Duodenal mucosa (tissue), 2 donors: ENCODE measurements around the gene EPHB2.

Source experiments
- H3K27ac ChIP-seq: one replicate; pipeline ENCODE4 v1.7.0; 2013; ENCODE audit warnings: low read depth, low read length
- H3K27me3 ChIP-seq, 2 donors: one replicate each; pipeline ENCODE4 v1.7.0; 2013; ENCODE audit warnings: low read length in 2 of 2, control low read depth in 1 of 2; ENCODE audit not compliant: insufficient read depth in 2 of 2, control insufficient read depth in 1 of 2
- H3K36me3 ChIP-seq, 2 donors: one replicate each; pipeline ENCODE4 v1.7.0; 2013; ENCODE audit warnings: low read length in 2 of 2, control low read depth in 1 of 2; ENCODE audit not compliant: insufficient read depth in 2 of 2, control insufficient read depth in 1 of 2
- H3K4me1 ChIP-seq, 2 donors: one replicate each; pipeline ENCODE4 v1.7.0; 2013; ENCODE audit warnings: low read length in 2 of 2, control low read depth in 1 of 2; ENCODE audit not compliant: insufficient read depth in 2 of 2, control insufficient read depth in 1 of 2
- H3K4me3 ChIP-seq, 2 donors: one replicate each; pipeline ENCODE4 v1.7.0; 2013; ENCODE audit warnings: low read length in 2 of 2, low read depth in 1 of 2
- H3K9ac ChIP-seq, 2 donors: one replicate each; pipeline ENCODE4 v1.7.0; 2013; ENCODE audit warnings: low read length in 2 of 2, low read depth in 1 of 2
- H3K9me3 ChIP-seq, 2 donors: one replicate each; pipeline ENCODE4 v1.7.0; 2013; ENCODE audit warnings: low read length in 2 of 2, control low read depth in 1 of 2; ENCODE audit not compliant: control insufficient read depth in 1 of 2

The EPHB2 gene

DNA sequence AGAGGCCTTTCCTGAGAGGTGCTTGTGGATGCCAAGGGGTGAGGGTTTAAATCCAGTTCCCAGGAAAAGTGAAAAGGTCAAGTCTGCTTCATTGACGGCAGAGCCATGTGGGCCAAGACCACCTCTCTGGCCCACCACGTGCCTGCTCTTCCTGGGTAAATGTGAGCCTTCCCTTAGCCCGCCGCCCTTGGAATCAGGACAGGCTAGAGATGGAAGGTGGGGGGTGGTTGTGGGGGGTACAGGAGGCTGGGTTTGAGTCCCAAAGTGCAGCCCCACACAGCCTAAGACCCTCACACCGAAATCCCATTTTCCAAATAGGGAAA lies 104.4 kb downstream of the EPHB2 start:
- Histone ChIP-seq H3K36me3 (peaks cover 0 to 9% of the 10 kb centered on the region in 2 donors), H3K9ac (no peak overlapping the region), H3K27ac (no peak overlapping the region), H3K4me1 (peaks cover 0 to 9% of the 10 kb centered on the region in 2 donors), H3K4me3 (no peak overlapping the region), H3K9me3 (no peaks in the 10 kb centered on the region), H3K27me3 (no peaks in the 10 kb centered on the region)

DNA sequence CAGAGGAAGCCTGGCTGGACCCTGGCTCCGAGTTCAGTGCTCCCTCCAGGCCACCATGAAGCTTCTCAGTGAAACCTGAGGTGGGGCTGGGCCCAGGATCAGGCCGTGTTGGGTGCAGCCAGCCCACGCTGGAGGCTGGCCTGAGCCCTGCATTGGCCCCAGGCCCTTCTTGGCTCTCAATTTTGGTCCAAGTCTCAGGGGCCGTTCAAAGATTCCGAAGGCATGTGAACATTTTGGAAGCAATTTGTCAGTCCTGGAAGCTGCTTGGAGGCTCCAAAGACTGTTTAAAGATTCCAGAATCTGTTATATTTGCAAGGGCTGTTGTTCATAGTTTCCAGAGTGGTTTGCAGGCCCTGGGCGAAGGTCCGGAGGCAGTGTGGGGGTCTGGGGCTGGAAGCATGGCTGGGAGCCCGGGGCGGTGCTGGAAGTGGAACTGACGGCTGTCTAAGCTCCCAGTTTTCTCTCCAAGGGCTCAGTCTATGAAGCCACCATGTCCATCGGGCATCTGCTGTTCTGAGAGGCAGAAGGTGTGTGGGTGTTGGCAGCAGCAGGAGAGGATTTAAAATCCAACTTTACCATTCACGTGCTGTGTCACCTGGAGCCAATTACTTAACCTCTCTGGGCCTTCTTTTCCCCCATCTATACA lies 104.9 kb downstream of the EPHB2 start:
- Histone ChIP-seq H3K4me3 (no peak overlapping the region), H3K27ac (no peak overlapping the region), H3K4me1 (peaks cover 0 to 9% of the 10 kb centered on the region in 2 donors), H3K9me3 (no peaks in the 10 kb centered on the region), H3K36me3 (peaks cover 0 to 9% of the 10 kb centered on the region in 2 donors), H3K9ac (no peak overlapping the region), H3K27me3 (no peaks in the 10 kb centered on the region)

DNA sequence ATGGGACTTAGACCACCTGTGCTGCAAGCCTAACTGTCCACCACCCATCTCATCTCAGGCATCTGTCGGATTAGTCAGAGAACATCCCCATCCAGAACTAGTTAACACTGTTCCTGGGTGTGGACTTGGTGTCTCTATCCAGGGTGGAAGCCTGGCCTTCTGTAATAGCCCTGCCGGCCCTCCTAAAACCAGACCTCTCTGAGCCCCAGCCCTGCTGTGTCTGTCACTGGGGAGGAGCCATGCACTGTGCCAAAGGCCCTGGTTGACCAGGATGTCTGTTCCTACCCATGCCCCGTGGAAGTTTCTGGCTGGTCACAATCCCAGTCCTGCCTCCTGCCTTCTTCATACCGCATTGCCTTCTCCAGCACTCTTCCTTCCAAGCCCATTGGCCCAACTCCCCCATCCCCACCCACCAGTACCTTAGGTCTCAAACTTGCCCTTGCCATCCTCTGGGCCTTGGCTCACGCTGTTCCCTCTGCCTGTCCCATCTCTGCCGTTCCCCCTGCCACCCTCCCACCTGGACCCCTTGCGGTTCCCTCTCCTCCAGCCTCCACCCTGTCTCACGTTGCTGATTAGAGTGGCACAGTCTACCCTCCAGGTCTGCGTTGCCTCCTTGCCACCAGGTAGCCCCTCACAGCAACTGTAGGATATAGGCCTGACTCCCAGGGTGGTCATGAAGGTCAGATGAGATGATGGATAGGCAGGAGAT lies 105.6 kb downstream of the EPHB2 start:
- H3K4me3 ChIP-seq, result no peak overlapping the region
- no peaks in the 10 kb centered on the region for H3K9me3 ChIP-seq
- H3K27me3 ChIP-seq, result no peaks in the 10 kb centered on the region
- no peak overlapping the region for H3K9ac ChIP-seq
- H3K36me3 ChIP-seq, result peaks cover 0 to 6% of the 10 kb centered on the region in 2 donors
- H3K4me1 ChIP-seq, result peaks cover 0 to 9% of the 10 kb centered on the region in 2 donors
- H3K27ac ChIP-seq, result no peak overlapping the region

DNA sequence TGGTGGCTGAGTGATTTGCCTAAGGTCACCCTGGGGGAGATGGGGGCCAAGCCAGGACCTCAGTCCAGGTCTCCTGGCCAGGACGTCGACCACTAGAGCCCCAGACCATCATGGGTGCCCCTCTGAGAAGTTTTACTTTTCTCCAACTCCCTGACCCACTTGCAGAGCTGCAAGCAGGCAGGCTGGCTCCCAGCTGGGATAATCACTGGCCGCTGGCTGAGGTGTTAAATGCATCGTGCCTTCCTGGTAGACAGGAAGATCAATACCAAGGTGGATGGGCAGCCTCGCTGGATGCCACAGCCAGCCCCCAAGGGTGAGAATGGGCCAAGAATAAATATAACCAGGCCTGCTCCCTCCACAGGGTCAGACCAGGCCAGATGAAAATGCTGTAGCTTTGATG lies 106.2 kb downstream of the EPHB2 start:
- Histone ChIP-seq H3K4me3 (no peak overlapping the region), H3K27ac (no peak overlapping the region), H3K9ac (no peak overlapping the region), H3K36me3 (peaks cover 0 to under 1% of the 10 kb centered on the region in 2 donors), H3K9me3 (no peaks in the 10 kb centered on the region), H3K27me3 (no peaks in the 10 kb centered on the region), H3K4me1 (peaks cover 0 to 9% of the 10 kb centered on the region in 2 donors)

DNA sequence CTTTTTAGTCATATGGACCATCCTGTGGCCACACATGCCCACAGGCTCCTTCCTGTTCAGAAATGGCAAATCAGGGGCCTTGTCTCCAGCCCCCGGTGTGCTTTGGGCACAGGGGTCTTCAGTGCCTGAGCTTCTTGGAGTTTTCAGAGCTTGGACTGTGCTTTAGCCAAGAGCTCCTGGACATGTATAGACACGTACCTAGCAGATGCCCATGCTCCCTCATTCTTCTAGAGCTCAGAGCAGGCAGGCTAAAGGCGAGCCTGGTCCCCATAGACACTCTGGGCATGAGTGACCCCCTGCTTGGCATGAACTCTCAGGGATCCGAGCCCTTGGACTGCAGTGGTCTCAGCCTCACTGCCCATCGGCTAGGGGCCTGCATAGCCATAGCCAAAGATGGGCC lies 106.8 kb downstream of the EPHB2 start:
- H3K9me3 ChIP-seq, result no peaks in the 10 kb centered on the region
- no peak overlapping the region for H3K4me3 ChIP-seq
- no peak overlapping the region for H3K9ac ChIP-seq
- no peak overlapping the region for H3K27ac ChIP-seq
- peaks cover 0 to 9% of the 10 kb centered on the region in 2 donors for H3K4me1 ChIP-seq
- H3K36me3 ChIP-seq, result no peaks in the 10 kb centered on the region
- H3K27me3 ChIP-seq, result no peaks in the 10 kb centered on the region

DNA sequence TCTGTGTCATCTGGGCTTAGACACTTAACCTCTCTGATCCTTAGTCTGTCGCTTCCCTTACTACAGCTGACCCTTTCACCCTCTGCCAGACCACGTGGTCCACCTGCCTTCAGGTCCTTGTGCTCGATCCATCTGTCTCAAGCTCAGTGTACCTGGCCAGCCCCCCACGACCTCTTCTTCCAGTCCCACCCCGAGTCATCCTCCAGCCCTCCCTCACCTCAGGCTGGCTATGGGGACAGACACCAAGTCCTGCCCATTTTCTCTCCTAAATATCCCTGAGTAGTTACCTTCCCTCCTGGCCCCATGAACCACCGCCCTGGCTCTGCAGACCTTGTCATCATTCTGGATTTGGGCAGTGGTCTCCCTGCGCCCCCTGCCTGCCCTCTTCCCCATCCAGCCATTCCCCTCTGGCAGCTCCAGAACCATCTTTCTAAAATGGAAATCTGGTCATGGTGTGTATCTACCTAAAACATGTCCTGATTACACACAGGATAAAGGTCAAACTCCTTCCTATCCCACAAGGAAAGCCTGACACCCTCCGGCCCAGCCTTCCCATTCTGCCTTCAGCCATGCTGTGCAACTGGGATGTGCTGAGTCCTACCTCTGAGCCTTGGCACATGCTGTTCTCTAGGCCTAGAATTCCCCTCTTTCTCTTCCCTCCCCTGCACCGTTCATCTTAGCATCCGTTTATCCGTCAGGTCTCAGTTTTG lies 107.6 kb downstream of the EPHB2 start:
- Histone ChIP-seq H3K27ac (no peak overlapping the region), H3K9ac (no peak overlapping the region)

DNA sequence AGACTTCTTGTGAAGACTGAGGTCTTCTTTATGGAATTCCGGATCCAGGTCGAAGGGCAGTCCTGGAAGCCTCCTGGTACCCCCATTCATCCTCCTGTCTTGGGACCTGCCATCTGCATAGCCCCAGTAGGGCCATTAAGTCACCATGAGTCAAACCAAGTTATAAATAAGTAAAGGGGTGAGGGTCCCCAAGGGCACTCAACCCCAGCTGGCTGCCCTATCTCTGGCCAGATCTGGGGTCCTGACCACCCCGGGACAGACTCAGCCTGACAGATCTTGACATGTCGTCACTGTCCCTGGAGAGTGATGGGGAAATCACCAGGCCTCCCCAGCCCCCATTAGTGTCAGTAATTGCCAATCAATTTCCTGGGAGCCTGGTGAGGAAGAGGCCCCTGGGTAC lies 108.7 kb downstream of the EPHB2 start:
- H3K27me3 ChIP-seq, result no peaks in the 10 kb centered on the region
- no peaks in the 10 kb centered on the region for H3K9me3 ChIP-seq
- no peak overlapping the region for H3K9ac ChIP-seq
- H3K27ac ChIP-seq, result no peak overlapping the region
- no peaks in the 10 kb centered on the region for H3K36me3 ChIP-seq
- H3K4me1 ChIP-seq, result peaks cover 0 to 9% of the 10 kb centered on the region in 2 donors
- H3K4me3 ChIP-seq, result no peak overlapping the region

More for the DNA sequence above, 107.6 kb downstream of the EPHB2 start:
- Histone ChIP-seq H3K27me3 (no peaks in the 10 kb centered on the region), H3K36me3 (no peaks in the 10 kb centered on the region), H3K9me3 (no peaks in the 10 kb centered on the region), H3K4me1 (peaks cover 0 to 9% of the 10 kb centered on the region in 2 donors), H3K4me3 (no peak overlapping the region)

DNA sequence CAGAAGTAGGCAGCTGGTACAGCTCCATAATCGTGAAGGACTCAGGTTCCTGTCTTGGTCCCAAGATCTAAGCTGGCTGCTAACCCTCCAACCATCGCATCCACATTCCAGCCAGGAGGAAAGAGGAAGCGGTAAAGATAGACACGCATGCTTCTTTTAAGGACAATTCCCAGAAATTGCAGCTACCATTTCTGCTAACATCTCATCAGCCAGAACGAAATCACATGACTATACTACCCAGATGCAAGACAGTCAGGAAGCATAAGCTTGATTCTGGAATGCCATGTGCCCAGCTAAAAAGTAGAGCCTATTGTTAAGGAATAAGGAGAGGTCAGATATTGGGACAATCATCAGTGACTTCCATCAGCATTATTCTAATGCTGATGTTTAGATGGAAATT lies 110.4 kb downstream of the EPHB2 start:
- Histone ChIP-seq H3K27me3 (no peaks in the 10 kb centered on the region), H3K4me3 (no peak overlapping the region), H3K36me3 (peaks cover 0 to 8% of the 10 kb centered on the region in 2 donors), H3K9ac (no peak overlapping the region), H3K4me1 (peaks cover 0 to 9% of the 10 kb centered on the region in 2 donors), H3K27ac (no peak overlapping the region), H3K9me3 (no peaks in the 10 kb centered on the region)

DNA sequence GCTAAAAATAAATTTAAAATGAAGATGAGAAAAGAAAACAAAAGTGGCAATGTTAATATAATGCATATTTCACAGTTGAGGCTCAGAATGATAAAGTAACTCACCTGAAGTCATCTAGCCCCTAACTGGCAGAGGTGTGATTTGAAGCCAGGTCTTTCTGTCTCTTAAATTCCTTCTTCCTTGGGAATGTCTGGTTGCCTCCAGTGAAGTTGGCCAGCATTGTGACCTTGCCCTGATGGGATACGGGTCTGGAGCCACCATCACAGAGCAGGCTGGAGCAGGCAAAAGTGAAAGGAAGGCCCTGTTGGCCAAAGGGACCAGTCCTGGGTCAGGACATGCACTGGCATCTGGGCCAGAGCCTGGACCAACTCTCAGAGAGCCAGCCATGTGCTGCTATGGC lies 111.7 kb downstream of the EPHB2 start:
- Histone ChIP-seq H3K4me1 (peaks cover 0 to 16% of the 10 kb centered on the region in 2 donors), H3K4me3 (no peak overlapping the region), H3K9me3 (no peaks in the 10 kb centered on the region), H3K36me3 (peaks cover 0 to 12% of the 10 kb centered on the region in 2 donors), H3K27ac (no peak overlapping the region), H3K9ac (no peak overlapping the region), H3K27me3 (no peaks in the 10 kb centered on the region)

DNA sequence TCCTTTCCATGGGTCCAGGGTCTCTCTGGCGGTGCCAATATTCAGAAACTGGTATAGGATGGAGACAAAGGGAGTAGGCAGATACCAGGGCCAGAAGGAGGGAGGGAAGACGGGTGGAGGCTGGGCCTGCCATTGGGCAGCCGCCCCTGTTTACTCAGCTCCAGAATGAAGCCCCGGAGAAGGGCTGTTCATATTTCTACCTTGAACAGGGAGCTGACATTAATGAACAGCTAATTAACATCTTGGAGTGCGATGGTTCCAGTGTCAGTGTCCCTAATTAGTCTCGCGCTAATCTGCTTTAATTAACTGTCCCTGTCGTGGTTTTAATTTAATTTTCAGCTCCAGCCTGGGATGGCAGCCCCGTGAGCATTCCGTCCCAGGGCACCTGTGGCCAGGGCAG lies 113.8 kb downstream of the EPHB2 start:
- H3K9me3 ChIP-seq, result no peaks in the 10 kb centered on the region
- H3K4me1 ChIP-seq, result peaks cover 0 to 7% of the 10 kb centered on the region in 2 donors
- no peak overlapping the region for H3K9ac ChIP-seq
- H3K27ac ChIP-seq, result no peak overlapping the region
- no peaks in the 10 kb centered on the region for H3K27me3 ChIP-seq
- H3K36me3 ChIP-seq, result peaks cover 0 to 14% of the 10 kb centered on the region in 2 donors
- H3K4me3 ChIP-seq, result no peak overlapping the region
